Keratinocyte (primary cell): ENCODE measurements around the gene DCPS. TPM values are rescaled to one million over a fixed set of nuclear protein-coding genes. Genes with fewer than 3 reads are reported as not detected.
"Not testable (repeated sequence)": the region's sequence is repeated elsewhere in the genome, so short reads cannot be mapped to it uniquely, and the experiment has no call there.

Experiments used
- DNase-seq: peaks from one replicate; pipeline ENCODE4 v3.0.0-alpha.2; 2011; ENCODE audit warnings: low read depth, missing footprints, low spot score
- FAIRE-seq: peaks from 2 replicates; lab custom pipeline; 2011; peaks lifted over from hg19 to GRCh38; lab: Jason Lieb, UNC
- H2AFZ ChIP-seq: 2 replicates; pipeline ENCODE4 v1.6.0; 2012; ENCODE audit warnings: low read length, control low read depth, inconsistent platforms; ENCODE audit not compliant: control insufficient read depth
- H3K27ac ChIP-seq: 2 replicates; pipeline ENCODE4 v1.5.1; 2011; ENCODE audit warnings: low read length; ENCODE audit not compliant: control insufficient read depth, insufficient read depth
- H3K27me3 ChIP-seq: 3 replicates; pipeline ENCODE4 v1.6.0; 2011; ENCODE audit warnings: low read length; ENCODE audit not compliant: control insufficient read depth, insufficient read depth; ENCODE audit errors: extremely low read depth
- H3K36me3 ChIP-seq, 2 experiments: 2 replicates in 1 of 2; 3 replicates in 1 of 2; pipeline ENCODE4 v1.5.1; 2011; ENCODE audit warnings: low read length in 2 of 2, mild to moderate bottlenecking in 1 of 2; ENCODE audit not compliant: control insufficient read depth in 2 of 2, insufficient read depth in 2 of 2; ENCODE audit errors: extremely low read depth in 1 of 2
- H3K4me1 ChIP-seq: 3 replicates; pipeline ENCODE4 v1.5.1; 2011; ENCODE audit warnings: low read length; ENCODE audit not compliant: control insufficient read depth, insufficient read depth; ENCODE audit errors: extremely low read depth
- H3K4me2 ChIP-seq: 3 replicates; pipeline ENCODE4 v1.6.0; 2011; ENCODE audit warnings: low read depth, low read length; ENCODE audit not compliant: control insufficient read depth, insufficient read depth; ENCODE audit errors: extremely low read depth
- H3K4me3 ChIP-seq, 3 experiments: fragments of 200-600 bp in 1 of 3; sonication (generic) in 1 of 3; 2 replicates in 2 of 3; 3 replicates in 1 of 3; pipeline ENCODE4 v1.5.1; 2011 to 2016; ENCODE audit warnings: low read length in 3 of 3, mild to moderate bottlenecking in 3 of 3, control low read depth in 2 of 3, inconsistent platforms in 1 of 3, low read depth in 1 of 3, mixed read lengths in 1 of 3, mixed run types in 1 of 3, moderate library complexity in 1 of 3; ENCODE audit not compliant: control insufficient read depth in 2 of 3, insufficient read depth in 2 of 3; ENCODE audit errors: extremely low read depth in 1 of 3
- H3K79me2 ChIP-seq: 2 replicates; pipeline ENCODE4 v1.6.0; 2012; ENCODE audit warnings: low read length; ENCODE audit not compliant: control insufficient read depth, insufficient read depth
- H3K9ac ChIP-seq: 3 replicates; pipeline ENCODE4 v1.6.0; 2011; ENCODE audit warnings: low read length; ENCODE audit not compliant: control insufficient read depth, insufficient read depth; ENCODE audit errors: extremely low read depth
- H3K9me1 ChIP-seq: 3 replicates; pipeline ENCODE4 v1.6.0; 2011; ENCODE audit warnings: low read length; ENCODE audit not compliant: control insufficient read depth, insufficient read depth; ENCODE audit errors: extremely low read depth
- H3K9me3 ChIP-seq: 2 replicates; pipeline ENCODE4 v1.5.1; 2012; ENCODE audit warnings: low read depth, low read length; ENCODE audit not compliant: control insufficient read depth
- H4K20me1 ChIP-seq: 3 replicates; pipeline ENCODE4 v1.6.0; 2011; ENCODE audit warnings: low read length; ENCODE audit not compliant: control insufficient read depth, insufficient read depth; ENCODE audit errors: extremely low read depth
- CTCF ChIP-seq, 3 experiments: IDR thresholded peaks in 1 of 3; conservative IDR thresholded peaks in 1 of 3; optimal IDR thresholded peaks in 1 of 3; 2 replicates in 2 of 3; 3 replicates in 1 of 3; pipeline versions ENCODE3 to v1.5.1; 2011; ENCODE audit warnings: low read length in 3 of 3, mild to moderate bottlenecking in 3 of 3, moderate library complexity in 2 of 3, control low read depth in 1 of 3, inconsistent platforms in 1 of 3; ENCODE audit not compliant: insufficient read depth in 2 of 3; ENCODE audit errors: extremely low read depth in 1 of 3
- EZH2 ChIP-seq: IDR thresholded peaks from one replicate; pipeline ENCODE4 v1.6.1; 2012; ENCODE audit warnings: inconsistent platforms, mild to moderate bottlenecking, low read length, moderate library complexity
- dilution Hi-C: fragments of 300-500 bp; cut with MboI; formaldehyde crosslinking; loops from one replicate; pipeline ENCODE4 v1.7.0; 2020; ENCODE audit warnings: low sequenced_read_pairs; ENCODE audit not compliant: extremely low pct_ligation_motif_present
- polyA plus RNA-seq, 5 experiments: library from polyadenylated mRNA; depleted of rRNA in 3 of 5; stranded (reverse) in 3 of 5; stranded (forward) in 1 of 5; unstranded in 1 of 5; fragments of >200 nt; gene quantifications; 1 replicate in 1 of 5; 2 replicates in 3 of 5; 3 replicates in 1 of 5; pipeline versions ENCODE4 v1.2.1 to v1.2.3, GENCODE V29; 2011 to 2012; ENCODE audit warnings: missing spikeins in 2 of 5, low read depth in 1 of 5, low replicate concordance in 1 of 5

The DCPS gene
- polyA plus RNA-seq, 1 donor (not counting 4 experiments of a cell fraction or from before 2014, with no cell fraction given) = 31.3 TPM

GRCh38 chr11:126374562-126375300 is 70.9 kb downstream of the DCPS start:
- FAIRE-seq, H3K9me1 ChIP-seq, H3K9ac ChIP-seq, DNase-seq, H2AFZ ChIP-seq, H3K4me3 ChIP-seq, H3K27ac ChIP-seq, H3K4me2 ChIP-seq, H3K36me3 ChIP-seq, H4K20me1 ChIP-seq, H3K27me3 ChIP-seq, dilution Hi-C loops, H3K9me3 ChIP-seq: not testable (repeated sequence)
- peaks cover 55% of the 10 kb centered on the region for H3K79me2 ChIP-seq
- peaks cover 15% of the 10 kb centered on the region for H3K4me1 ChIP-seq

- Histone ChIP-seq H3K4me2 (no peak overlapping the region), H3K79me2 (peaks cover 52% of the 10 kb centered on the region), H3K9ac (no peak overlapping the region), H3K27me3 (no peaks in the 10 kb centered on the region), H3K36me3 (peaks cover 0 to under 1% of the 10 kb centered on the region in 2 experiments), H3K9me3 (no peaks in the 10 kb centered on the region), H3K9me1 (peaks cover 5% of the 10 kb centered on the region), H3K4me3 (no peak overlapping the region), H3K4me1 (peaks cover 15% of the 10 kb centered on the region), H3K27ac (no peak overlapping the region), H2AFZ (no peak overlapping the region), H4K20me1 (no peaks in the 10 kb centered on the region)
- FAIRE-seq = no peak
- no peak for TF ChIP-seq EZH2
- no peak for DNase-seq
- dilution Hi-C loops = no loop called here
Observed at GRCh38 chr11:126375726-126376125, 71.9 kb downstream of the DCPS start.

GRCh38 chr11:126378763-126379162 is 74.9 kb downstream of the DCPS start:
- H3K36me3 ChIP-seq = peaks cover 0 to 2% of the 10 kb centered on the region in 2 experiments
- TF ChIP-seq EZH2 = no peak
- no peak for TF ChIP-seq CTCF (optimal IDR thresholded peaks at IDR 0.05 in 1 of 3, IDR thresholded peaks at IDR 0.05 in 1 of 3, conservative IDR thresholded peaks at IDR 0.05 in 1 of 3; ENCODE audit: extremely low read depth in 1 of 3, insufficient read depth in 2 of 3, low read length in 3 of 3)
- DNase-seq (no peak), FAIRE-seq (no peak)
- H4K20me1 ChIP-seq = no peaks in the 10 kb centered on the region
- no peak overlapping the region for H2AFZ ChIP-seq
- dilution Hi-C loops = no loop called here
- peaks cover 2% of the 10 kb centered on the region for H3K9me1 ChIP-seq
- H3K4me2 ChIP-seq = no peak overlapping the region
- H3K9ac ChIP-seq = no peak overlapping the region
- H3K27ac ChIP-seq = no peak overlapping the region
- H3K27me3 ChIP-seq = no peaks in the 10 kb centered on the region
- no peak overlapping the region for H3K4me3 ChIP-seq
- H3K79me2 ChIP-seq = peaks cover 38% of the 10 kb centered on the region
- H3K4me1 ChIP-seq = peaks cover 5% of the 10 kb centered on the region
- no peaks in the 10 kb centered on the region for H3K9me3 ChIP-seq
